Measurements from ENCODE around the gene RANBP17.

RANBP17 gene

GRCh38 chr5:171139227-171139626, 277.4 kb downstream of the RANBP17 start:
- DNase-seq (ENCODE audit: low read depth): no peak
- H3K4me3 ChIP-seq (ENCODE audit: control insufficient read depth, low read depth, low read length): no peak overlapping the region
- no peak for TF ChIP-seq CTCF (IDR thresholded peaks at IDR 0.05; ENCODE audit: control insufficient read depth, insufficient read depth, low read depth, low read length, missing control alignments)

GRCh38 chr5:171142617-171143016, 280.8 kb downstream of the RANBP17 start:
- H3K4me3 ChIP-seq (ENCODE audit: control insufficient read depth, low read depth, low read length): no peak overlapping the region
- no peak for DNase-seq (ENCODE audit: low read depth)
- TF ChIP-seq CTCF (IDR thresholded peaks at IDR 0.05; ENCODE audit: control insufficient read depth, insufficient read depth, low read depth, low read length, missing control alignments): no peak

GRCh38 chr5:171143171-171143570, 281.4 kb downstream of the RANBP17 start:
- H3K4me3 ChIP-seq (ENCODE audit: control insufficient read depth, low read depth, low read length): no peak overlapping the region
- no peak for TF ChIP-seq CTCF (IDR thresholded peaks at IDR 0.05; ENCODE audit: control insufficient read depth, insufficient read depth, low read depth, low read length, missing control alignments)
- no peak for DNase-seq (ENCODE audit: low read depth)

- DNase-seq (ENCODE audit: low read depth): no peak
- no peak for TF ChIP-seq CTCF (IDR thresholded peaks at IDR 0.05; ENCODE audit: control insufficient read depth, insufficient read depth, low read depth, low read length, missing control alignments)
- H3K4me3 ChIP-seq (ENCODE audit: control insufficient read depth, low read depth, low read length): no peak overlapping the region
These were observed 282.1 kb downstream of the RANBP17 start for GRCh38 chr5:171143926-171144325.

- no peak for DNase-seq (ENCODE audit: low read depth)
- no peak for TF ChIP-seq CTCF (IDR thresholded peaks at IDR 0.05; ENCODE audit: control insufficient read depth, insufficient read depth, low read depth, low read length, missing control alignments)
- no peak overlapping the region for H3K4me3 ChIP-seq (ENCODE audit: control insufficient read depth, low read depth, low read length)
These were observed 287.5 kb downstream of the RANBP17 start for GRCh38 chr5:171149333-171149732.

- no peak for DNase-seq (ENCODE audit: low read depth)
- H3K4me3 ChIP-seq (ENCODE audit: control insufficient read depth, low read depth, low read length): no peak overlapping the region
- TF ChIP-seq CTCF (IDR thresholded peaks at IDR 0.05; ENCODE audit: control insufficient read depth, insufficient read depth, low read depth, low read length, missing control alignments): no peak
These were observed 288.0 kb downstream of the RANBP17 start for GRCh38 chr5:171149772-171150171.

GRCh38 chr5:171152382-171152781, 290.6 kb downstream of the RANBP17 start:
- DNase-seq (ENCODE audit: low read depth): peak; percentile 7
- no peak overlapping the region for H3K4me3 ChIP-seq (ENCODE audit: control insufficient read depth, low read depth, low read length)
- TF ChIP-seq CTCF (IDR thresholded peaks at IDR 0.05; ENCODE audit: control insufficient read depth, insufficient read depth, low read depth, low read length, missing control alignments): peak; percentile 45
